22Rv1 (cell line): ENCODE results near the gene PRMT5.

ENCODE experiments used
- H3K27ac ChIP-seq: fragments of 450-650 bp; 2 replicates; pipeline ENCODE4 v1.5.1; 2017
- CTCF ChIP-seq: fragments of 450-650 bp; IDR thresholded peaks from 2 replicates; pipeline ENCODE4 v1.5.1; 2017; ENCODE audit warnings: mild to moderate bottlenecking
- ZFX ChIP-seq: fragments of 450-650 bp; IDR thresholded peaks from 2 replicates; pipeline ENCODE4 v1.6.1; 2017; ENCODE audit warnings: antibody characterized with exemption, borderline replicate concordance

Gene PRMT5

GRCh38 chr14:22929104-22929960 is at the start of gene PRMT5:
Gene PRMT5, minus strand, starts transcription at chr14:22929376. Its CDS starts 15 bp downstream, at chr14:22929361.
- H3K27ac ChIP-seq: peak within 1 kb of the TSS; percentile 92
- TF ChIP-seq CTCF (no peak), ZFX (no peak)

GRCh38 chr14:22978487-22978837 is 49.3 kb upstream of the PRMT5 start:
- TF ChIP-seq CTCF (no peak), ZFX (no peak)
- H3K27ac ChIP-seq: peak overlapping the region; percentile 68

- no peak for TF ChIP-seq ZFX
- TF ChIP-seq CTCF: no peak
- peak overlapping the region; percentile 68 for H3K27ac ChIP-seq
These were observed 48.7 kb upstream of the PRMT5 start for GRCh38 chr14:22977684-22978486.

GRCh38 chr14:22977434-22977683 is 48.2 kb upstream of the PRMT5 start:
- H3K27ac ChIP-seq: peak overlapping the region; percentile 68
- TF ChIP-seq ZFX (no peak), CTCF (no peak)

GRCh38 chr14:22976620-22977433 is 47.7 kb upstream of the PRMT5 start:
- no peak for TF ChIP-seq ZFX
- H3K27ac ChIP-seq: peak overlapping the region; percentile 68

- H3K27ac ChIP-seq: 0 out of 2 replicates have a peak overlapping the region, but pooled peaks have one; percentile 3
- TF ChIP-seq ZFX: no peak
- TF ChIP-seq CTCF: no peak
These were observed 45.5 kb upstream of the PRMT5 start for GRCh38 chr14:22974530-22975313.
